Mammary epithelial cell (primary cell): Measurements from ENCODE around the gene WTIP.

Experiments used
- CTCF ChIP-seq, 2 donors: IDR thresholded peaks in 1 of 2; conservative IDR thresholded peaks in 1 of 2; 2 replicates each; pipeline ENCODE4 v1.5.1; 2011 to 2012; ENCODE audit warnings: inconsistent platforms in 2 of 2, low read length in 2 of 2, mild to moderate bottlenecking in 2 of 2, control low read depth in 1 of 2, low read depth in 1 of 2; ENCODE audit not compliant: insufficient read depth in 1 of 2; ENCODE audit errors: extremely low read depth in 1 of 2
- EZH2 ChIP-seq: IDR thresholded peaks from 2 replicates; pipeline ENCODE4 v1.6.1; 2012; ENCODE audit warnings: low read length, inconsistent platforms, borderline replicate concordance

- TF ChIP-seq CTCF (conservative IDR thresholded peaks at IDR 0.05 in 1 of 2, IDR thresholded peaks at IDR 0.05 in 1 of 2; ENCODE audit: extremely low read depth in 1 of 2, insufficient read depth in 1 of 2, low read depth in 1 of 2, low read length in 2 of 2) = no peak
- TF ChIP-seq EZH2 = no peak
Measured at GRCh38 chr19:34495416-34495815, 13.9 kb downstream of the WTIP start.
